ENCODE measurements around the gene ZNF667.

The ZNF667 gene

GRCh38 chr19:56393119-56394012 is 83.8 kb downstream of the ZNF667 start, which contains the start of gene ZNF582:
TSS of gene ZNF582 (minus strand) at chr19:56393534. CDS start at chr19:56391752, 1,782 bp downstream.
- peak; percentile 95 for DNase-seq (ENCODE audit: low spot score)

All from CD4-positive, alpha-beta T cell treated with Interleukin-2 at 100 ng/mL for 4 hours (primary cell).